Measurements from ENCODE around the gene NIPBL. TPM values are rescaled to one million over a fixed set of nuclear protein-coding genes. Genes with fewer than 3 reads are reported as not detected.

Gene NIPBL
- polyA plus RNA-seq, 1 of the 3 experiments (the other 2 are of a cell fraction), result 5.2 TPM

DNA sequence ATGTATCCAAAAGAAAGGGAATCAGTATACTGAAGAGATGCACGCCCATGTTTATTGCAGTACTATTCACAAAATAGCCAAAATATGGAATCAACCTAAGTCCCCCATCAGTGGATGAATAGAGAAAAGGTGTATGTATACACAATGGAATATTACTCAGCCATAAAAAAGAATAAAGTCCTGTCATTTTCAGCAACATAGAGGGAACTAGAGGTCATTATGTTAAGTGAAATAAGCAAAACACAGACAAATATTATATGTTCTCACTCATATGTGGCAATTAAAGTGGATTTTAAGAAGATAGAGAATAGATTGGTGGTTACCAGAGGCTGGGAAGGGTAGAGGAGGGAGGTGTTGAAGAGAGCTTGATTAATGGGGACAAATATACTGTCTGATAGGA, 88.6 kb downstream of the NIPBL start:
- H3K27ac ChIP-seq (ENCODE audit: low read depth in 2 of 2, low read length in 1 of 2), result no peak overlapping the region
- no peaks in the 10 kb centered on the region for H3K27me3 ChIP-seq (ENCODE audit: insufficient read depth)
- H3K9ac ChIP-seq, result no peak overlapping the region
- POLR2A ChIA-PET, result no interaction called here
- CTCF ChIA-PET, result interaction anchor here (0.6 kb wide), 1 partner anchor 40 kb away, joined by 3 read pairs; no protein-coding TSS in a partner anchor
- H3K9me2 ChIP-seq, result no peaks in the 10 kb centered on the region
- no peak overlapping the region for H3K4me3 ChIP-seq (ENCODE audit: low read depth in 2 of 2, low read length in 1 of 2)
- no peaks in the 10 kb centered on the region for H3K9me3 ChIP-seq
- H3K36me3 ChIP-seq (replicated peaks in 1 of 2; ENCODE audit: control insufficient read depth in 1 of 2, insufficient read depth in 2 of 2, low read length in 1 of 2), result peaks cover 44 to 65% of the 10 kb centered on the region in 2 experiments
- H2AFZ ChIP-seq (ENCODE audit: low read depth), result no peak overlapping the region
- H3K4me2 ChIP-seq, result no peak overlapping the region
- no peak for DNase-seq
- H3F3A ChIP-seq (replicated peaks; ENCODE audit: insufficient read depth), result no peaks in the 10 kb centered on the region
- TF ChIP-seq TEAD4 (IDR thresholded peaks at IDR 0.05; ENCODE audit: borderline replicate concordance, insufficient read depth), result no peak
- TF ChIP-seq CHD2 (IDR thresholded peaks at IDR 0.05; ENCODE audit: low read length, partially characterized antibody), result no peak
- TF ChIP-seq GABPA (IDR thresholded peaks at IDR 0.05; ENCODE audit: low read depth), result no peak
- no peak for TF ChIP-seq TAF1 (IDR thresholded peaks at IDR 0.05; ENCODE audit: borderline replicate concordance, low read depth, low read length)
- TF ChIP-seq JUND (IDR thresholded peaks at IDR 0.05), result no peak
- no peak for TF ChIP-seq NRF1 (IDR thresholded peaks at IDR 0.05; ENCODE audit: low read depth, low read length)
- H3K4me1 ChIP-seq (ENCODE audit: control insufficient read depth in 1 of 2, insufficient read depth in 2 of 2, low read depth in 1 of 2, low read length in 1 of 2), result no peaks in the 10 kb centered on the region; a peak in 1 of 4 replicates
- 96% methylated on average over 1 of the region's 1 CpG for WGBS (ENCODE audit: low lambda C conversion rate)
- H3K79me2 ChIP-seq (ENCODE audit: insufficient read depth), result no peaks in the 10 kb centered on the region
- no peaks in the 10 kb centered on the region for H4K20me1 ChIP-seq (ENCODE audit: insufficient read depth)

DNA sequence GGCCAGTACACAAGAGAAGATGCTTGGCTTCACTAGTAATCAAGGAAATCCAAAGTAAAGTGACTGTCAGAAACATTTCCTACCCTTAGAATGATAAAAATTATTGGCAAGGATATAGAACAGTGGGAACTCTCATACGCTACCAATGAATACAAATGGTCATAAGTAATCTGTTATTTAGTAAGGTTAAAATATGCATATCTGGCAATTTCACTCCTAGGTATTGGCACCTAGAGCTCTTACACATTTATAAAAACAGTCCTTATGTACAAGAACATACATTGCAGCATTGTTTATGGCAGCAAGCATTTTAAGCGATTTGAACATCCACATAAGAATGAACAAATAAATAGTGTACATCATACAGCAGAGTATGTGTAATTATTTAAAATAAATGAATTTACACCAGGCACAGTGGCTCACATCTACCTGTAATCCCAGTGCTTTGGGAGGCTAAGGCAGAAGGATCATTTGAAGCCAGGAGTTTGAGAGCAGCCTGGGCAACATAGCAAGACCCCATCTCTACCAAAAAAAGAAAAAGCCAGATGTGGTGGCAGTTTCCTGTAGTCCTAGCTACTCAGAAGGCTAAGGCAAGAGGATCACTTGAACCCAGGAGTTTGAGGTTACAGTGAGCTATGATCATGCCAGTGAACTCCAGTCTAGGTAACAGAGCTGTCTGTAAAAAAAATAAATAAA, 93.3 kb downstream of the NIPBL start:
- Histone ChIP-seq H3F3A (replicated peaks; ENCODE audit: insufficient read depth) (peaks cover 7% of the 10 kb centered on the region), H3K4me2 (no peak overlapping the region), H3K27ac (ENCODE audit: low read depth in 2 of 2, low read length in 1 of 2) (no peak overlapping the region), H3K9ac (no peak overlapping the region), H4K20me1 (ENCODE audit: insufficient read depth) (no peaks in the 10 kb centered on the region), H3K27me3 (ENCODE audit: insufficient read depth) (no peaks in the 10 kb centered on the region), H3K79me2 (ENCODE audit: insufficient read depth) (no peaks in the 10 kb centered on the region), H3K4me1 (ENCODE audit: control insufficient read depth in 1 of 2, insufficient read depth in 2 of 2, low read depth in 1 of 2, low read length in 1 of 2) (no peaks in the 10 kb centered on the region), H3K36me3 (replicated peaks in 1 of 2; ENCODE audit: control insufficient read depth in 1 of 2, insufficient read depth in 2 of 2, low read length in 1 of 2) (peaks cover 54 to 76% of the 10 kb centered on the region in 2 experiments), H3K9me2 (no peaks in the 10 kb centered on the region), H3K9me3 (no peaks in the 10 kb centered on the region), H3K4me3 (ENCODE audit: low read depth in 2 of 2, low read length in 1 of 2) (no peak overlapping the region), H2AFZ (ENCODE audit: low read depth) (no peak overlapping the region)
- POLR2A ChIA-PET, result no interaction called here
- no peak for DNase-seq
- 98% methylated on average over 2 of the region's 2 CpGs for WGBS (ENCODE audit: low lambda C conversion rate)
- CTCF ChIA-PET, result no interaction called here
- TF ChIP-seq JUND (IDR thresholded peaks at IDR 0.05), result no peak

DNA sequence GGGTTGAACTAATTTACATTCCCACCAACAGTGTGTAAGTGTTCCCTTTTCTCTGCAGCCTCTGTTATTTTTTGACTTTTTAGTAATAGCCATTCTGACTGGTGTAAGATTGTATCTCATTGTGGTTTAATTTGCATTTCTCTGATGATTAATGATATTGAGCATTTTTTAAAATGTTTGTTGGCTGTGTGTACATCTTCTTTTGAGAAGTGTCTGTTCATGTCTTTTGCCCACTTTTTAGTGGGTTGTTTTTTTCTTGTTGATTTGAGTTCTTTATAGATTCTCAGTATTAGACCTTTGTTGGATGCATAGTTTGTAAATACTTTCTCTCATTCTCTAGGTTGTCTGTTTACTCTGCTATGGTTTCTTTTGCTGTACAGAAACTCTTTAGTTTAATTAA, 101.6 kb downstream of the NIPBL start:
- Histone ChIP-seq H3K27ac (ENCODE audit: low read depth in 2 of 2, low read length in 1 of 2) (no peak overlapping the region), H3K79me2 (ENCODE audit: insufficient read depth) (peaks cover 63% of the 10 kb centered on the region), H3K9ac (no peak overlapping the region), H3K27me3 (ENCODE audit: insufficient read depth) (no peaks in the 10 kb centered on the region), H2AFZ (ENCODE audit: low read depth) (no peak overlapping the region), H3K4me3 (ENCODE audit: low read depth in 2 of 2, low read length in 1 of 2) (no peak overlapping the region), H3K4me2 (no peak overlapping the region), H3K9me2 (no peaks in the 10 kb centered on the region), H3K36me3 (replicated peaks in 1 of 2; ENCODE audit: control insufficient read depth in 1 of 2, insufficient read depth in 2 of 2, low read length in 1 of 2) (peaks cover 34 to 58% of the 10 kb centered on the region in 2 experiments), H3K9me3 (no peaks in the 10 kb centered on the region; the same call in 1 of the 2 replicates), H3F3A (replicated peaks; ENCODE audit: insufficient read depth) (peaks cover 14% of the 10 kb centered on the region), H3K4me1 (ENCODE audit: control insufficient read depth in 1 of 2, insufficient read depth in 2 of 2, low read depth in 1 of 2, low read length in 1 of 2) (no peaks in the 10 kb centered on the region; a peak in 1 of 4 replicates), H4K20me1 (ENCODE audit: insufficient read depth) (no peaks in the 10 kb centered on the region; the same call in 1 of the 2 replicates)
- ChIA-PET CTCF (no interaction called here), POLR2A (no interaction called here)
- TF ChIP-seq, protein P1, sequence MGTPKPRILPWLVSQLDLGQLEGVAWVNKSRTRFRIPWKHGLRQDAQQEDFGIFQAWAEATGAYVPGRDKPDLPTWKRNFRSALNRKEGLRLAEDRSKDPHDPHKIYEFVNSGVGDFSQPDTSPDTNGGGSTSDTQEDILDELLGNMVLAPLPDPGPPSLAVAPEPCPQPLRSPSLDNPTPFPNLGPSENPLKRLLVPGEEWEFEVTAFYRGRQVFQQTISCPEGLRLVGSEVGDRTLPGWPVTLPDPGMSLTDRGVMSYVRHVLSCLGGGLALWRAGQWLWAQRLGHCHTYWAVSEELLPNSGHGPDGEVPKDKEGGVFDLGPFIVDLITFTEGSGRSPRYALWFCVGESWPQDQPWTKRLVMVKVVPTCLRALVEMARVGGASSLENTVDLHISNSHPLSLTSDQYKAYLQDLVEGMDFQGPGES (IDR thresholded peaks at IDR 0.05; ENCODE audit: low read depth, low read length), result no peak
- TF ChIP-seq EP300 (IDR thresholded peaks at IDR 0.05; ENCODE audit: borderline replicate concordance in 1 of 2, low read depth in 1 of 2, low read length in 1 of 2), result no peak
- TF ChIP-seq RAD21 (IDR thresholded peaks at IDR 0.05; ENCODE audit: low read length), result no peak
- TF ChIP-seq FOSL2 (IDR thresholded peaks at IDR 0.05; ENCODE audit: borderline replicate concordance, low read depth), result no peak
- TF ChIP-seq GABPA (IDR thresholded peaks at IDR 0.05; ENCODE audit: low read depth), result no peak
- TF ChIP-seq TEAD4 (IDR thresholded peaks at IDR 0.05; ENCODE audit: borderline replicate concordance, insufficient read depth), result no peak
- TF ChIP-seq, protein P2, sequence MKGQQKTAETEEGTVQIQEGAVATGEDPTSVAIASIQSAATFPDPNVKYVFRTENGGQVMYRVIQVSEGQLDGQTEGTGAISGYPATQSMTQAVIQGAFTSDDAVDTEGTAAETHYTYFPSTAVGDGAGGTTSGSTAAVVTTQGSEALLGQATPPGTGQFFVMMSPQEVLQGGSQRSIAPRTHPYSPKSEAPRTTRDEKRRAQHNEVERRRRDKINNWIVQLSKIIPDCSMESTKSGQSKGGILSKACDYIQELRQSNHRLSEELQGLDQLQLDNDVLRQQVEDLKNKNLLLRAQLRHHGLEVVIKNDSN (IDR thresholded peaks at IDR 0.05; ENCODE audit: borderline replicate concordance, low read depth), result no peak
- TF ChIP-seq RXRA (IDR thresholded peaks at IDR 0.05; ENCODE audit: borderline replicate concordance, low read depth), result no peak
- no peak for TF ChIP-seq POLR2AphosphoS5 (IDR thresholded peaks at IDR 0.05; ENCODE audit: low read depth, low read length)
- TF ChIP-seq, protein P3, sequence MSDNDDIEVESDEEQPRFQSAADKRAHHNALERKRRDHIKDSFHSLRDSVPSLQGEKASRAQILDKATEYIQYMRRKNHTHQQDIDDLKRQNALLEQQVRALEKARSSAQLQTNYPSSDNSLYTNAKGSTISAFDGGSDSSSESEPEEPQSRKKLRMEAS (IDR thresholded peaks at IDR 0.05; ENCODE audit: low read depth), result no peak
- TF ChIP-seq CHD2 (IDR thresholded peaks at IDR 0.05; ENCODE audit: low read length, partially characterized antibody), result no peak
- TF ChIP-seq, protein P4, sequence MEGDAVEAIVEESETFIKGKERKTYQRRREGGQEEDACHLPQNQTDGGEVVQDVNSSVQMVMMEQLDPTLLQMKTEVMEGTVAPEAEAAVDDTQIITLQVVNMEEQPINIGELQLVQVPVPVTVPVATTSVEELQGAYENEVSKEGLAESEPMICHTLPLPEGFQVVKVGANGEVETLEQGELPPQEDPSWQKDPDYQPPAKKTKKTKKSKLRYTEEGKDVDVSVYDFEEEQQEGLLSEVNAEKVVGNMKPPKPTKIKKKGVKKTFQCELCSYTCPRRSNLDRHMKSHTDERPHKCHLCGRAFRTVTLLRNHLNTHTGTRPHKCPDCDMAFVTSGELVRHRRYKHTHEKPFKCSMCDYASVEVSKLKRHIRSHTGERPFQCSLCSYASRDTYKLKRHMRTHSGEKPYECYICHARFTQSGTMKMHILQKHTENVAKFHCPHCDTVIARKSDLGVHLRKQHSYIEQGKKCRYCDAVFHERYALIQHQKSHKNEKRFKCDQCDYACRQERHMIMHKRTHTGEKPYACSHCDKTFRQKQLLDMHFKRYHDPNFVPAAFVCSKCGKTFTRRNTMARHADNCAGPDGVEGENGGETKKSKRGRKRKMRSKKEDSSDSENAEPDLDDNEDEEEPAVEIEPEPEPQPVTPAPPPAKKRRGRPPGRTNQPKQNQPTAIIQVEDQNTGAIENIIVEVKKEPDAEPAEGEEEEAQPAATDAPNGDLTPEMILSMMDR (IDR thresholded peaks at IDR 0.05), result no peak
- no peak for TF ChIP-seq ELF1 (IDR thresholded peaks at IDR 0.05)
- no peak for TF ChIP-seq RCOR1 (IDR thresholded peaks at IDR 0.05; ENCODE audit: low read length)
- no peak for TF ChIP-seq NFIC (IDR thresholded peaks at IDR 0.05; ENCODE audit: borderline replicate concordance)
- DNase-seq, result no peak

Data from SK-N-SH (cell line).